ENCODE measurements around the gene FRMPD2. TPM values are rescaled to one million over a fixed set of nuclear protein-coding genes. Genes with fewer than 3 reads are reported as not detected.

The FRMPD2 gene, protein sequence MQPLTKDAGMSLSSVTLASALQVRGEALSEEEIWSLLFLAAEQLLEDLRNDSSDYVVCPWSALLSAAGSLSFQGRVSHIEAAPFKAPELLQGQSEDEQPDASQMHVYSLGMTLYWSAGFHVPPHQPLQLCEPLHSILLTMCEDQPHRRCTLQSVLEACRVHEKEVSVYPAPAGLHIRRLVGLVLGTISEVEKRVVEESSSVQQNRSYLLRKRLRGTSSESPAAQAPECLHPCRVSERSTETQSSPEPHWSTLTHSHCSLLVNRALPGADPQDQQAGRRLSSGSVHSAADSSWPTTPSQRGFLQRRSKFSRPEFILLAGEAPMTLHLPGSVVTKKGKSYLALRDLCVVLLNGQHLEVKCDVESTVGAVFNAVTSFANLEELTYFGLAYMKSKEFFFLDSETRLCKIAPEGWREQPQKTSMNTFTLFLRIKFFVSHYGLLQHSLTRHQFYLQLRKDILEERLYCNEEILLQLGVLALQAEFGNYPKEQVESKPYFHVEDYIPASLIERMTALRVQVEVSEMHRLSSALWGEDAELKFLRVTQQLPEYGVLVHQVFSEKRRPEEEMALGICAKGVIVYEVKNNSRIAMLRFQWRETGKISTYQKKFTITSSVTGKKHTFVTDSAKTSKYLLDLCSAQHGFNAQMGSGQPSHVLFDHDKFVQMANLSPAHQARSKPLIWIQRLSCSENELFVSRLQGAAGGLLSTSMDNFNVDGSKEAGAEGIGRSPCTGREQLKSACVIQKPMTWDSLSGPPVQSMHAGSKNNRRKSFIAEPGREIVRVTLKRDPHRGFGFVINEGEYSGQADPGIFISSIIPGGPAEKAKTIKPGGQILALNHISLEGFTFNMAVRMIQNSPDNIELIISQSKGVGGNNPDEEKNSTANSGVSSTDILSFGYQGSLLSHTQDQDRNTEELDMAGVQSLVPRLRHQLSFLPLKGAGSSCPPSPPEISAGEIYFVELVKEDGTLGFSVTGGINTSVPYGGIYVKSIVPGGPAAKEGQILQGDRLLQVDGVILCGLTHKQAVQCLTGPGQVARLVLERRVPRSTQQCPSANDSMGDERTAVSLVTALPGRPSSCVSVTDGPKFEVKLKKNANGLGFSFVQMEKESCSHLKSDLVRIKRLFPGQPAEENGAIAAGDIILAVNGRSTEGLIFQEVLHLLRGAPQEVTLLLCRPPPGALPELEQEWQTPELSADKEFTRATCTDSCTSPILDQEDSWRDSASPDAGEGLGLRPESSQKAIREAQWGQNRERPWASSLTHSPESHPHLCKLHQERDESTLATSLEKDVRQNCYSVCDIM (N-terminal part only)
- total RNA-seq (ENCODE audit: unreplicated experiment) = 1.6 TPM
- long read RNA-seq, partial matches to known transcripts = 1 of 1 reads
- long read RNA-seq, other reads (novel, unspliced or antisense) = 0 of 1 reads

DNA sequence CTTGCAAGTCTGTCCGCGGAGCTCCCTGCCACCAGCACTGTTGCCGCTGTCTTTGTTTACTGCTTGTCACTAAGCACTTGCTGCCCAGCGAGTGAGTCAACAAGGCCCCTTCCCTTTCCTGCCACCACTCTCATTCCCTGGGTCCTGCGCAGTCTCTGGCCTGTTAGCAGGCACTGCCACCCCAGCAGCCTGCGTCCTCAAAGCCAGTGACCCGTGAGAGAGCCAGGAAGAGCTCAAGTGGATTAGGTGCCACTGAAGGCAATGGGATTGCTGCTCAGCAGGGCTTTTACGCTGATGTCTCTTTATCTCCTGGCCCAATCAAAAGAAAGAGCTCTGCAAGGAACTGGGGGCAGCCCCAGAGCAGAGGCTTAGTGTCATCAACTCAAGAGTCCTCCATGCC lies at the start of gene FRMPD2:
FRMPD2 (minus strand) TSS at position 61 of the 400 bp plus-strand sequence. CDS start 129 bp downstream, outside the sequence.
- TF ChIP-seq, protein P1, sequence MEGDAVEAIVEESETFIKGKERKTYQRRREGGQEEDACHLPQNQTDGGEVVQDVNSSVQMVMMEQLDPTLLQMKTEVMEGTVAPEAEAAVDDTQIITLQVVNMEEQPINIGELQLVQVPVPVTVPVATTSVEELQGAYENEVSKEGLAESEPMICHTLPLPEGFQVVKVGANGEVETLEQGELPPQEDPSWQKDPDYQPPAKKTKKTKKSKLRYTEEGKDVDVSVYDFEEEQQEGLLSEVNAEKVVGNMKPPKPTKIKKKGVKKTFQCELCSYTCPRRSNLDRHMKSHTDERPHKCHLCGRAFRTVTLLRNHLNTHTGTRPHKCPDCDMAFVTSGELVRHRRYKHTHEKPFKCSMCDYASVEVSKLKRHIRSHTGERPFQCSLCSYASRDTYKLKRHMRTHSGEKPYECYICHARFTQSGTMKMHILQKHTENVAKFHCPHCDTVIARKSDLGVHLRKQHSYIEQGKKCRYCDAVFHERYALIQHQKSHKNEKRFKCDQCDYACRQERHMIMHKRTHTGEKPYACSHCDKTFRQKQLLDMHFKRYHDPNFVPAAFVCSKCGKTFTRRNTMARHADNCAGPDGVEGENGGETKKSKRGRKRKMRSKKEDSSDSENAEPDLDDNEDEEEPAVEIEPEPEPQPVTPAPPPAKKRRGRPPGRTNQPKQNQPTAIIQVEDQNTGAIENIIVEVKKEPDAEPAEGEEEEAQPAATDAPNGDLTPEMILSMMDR (IDR thresholded peaks at IDR 0.05; ENCODE audit: partially characterized antibody, unreplicated experiment) = no peak
- no peak within 1 kb of the TSS for H3K27ac Mint-ChIP-seq (ENCODE audit: unreplicated experiment)

DNA sequence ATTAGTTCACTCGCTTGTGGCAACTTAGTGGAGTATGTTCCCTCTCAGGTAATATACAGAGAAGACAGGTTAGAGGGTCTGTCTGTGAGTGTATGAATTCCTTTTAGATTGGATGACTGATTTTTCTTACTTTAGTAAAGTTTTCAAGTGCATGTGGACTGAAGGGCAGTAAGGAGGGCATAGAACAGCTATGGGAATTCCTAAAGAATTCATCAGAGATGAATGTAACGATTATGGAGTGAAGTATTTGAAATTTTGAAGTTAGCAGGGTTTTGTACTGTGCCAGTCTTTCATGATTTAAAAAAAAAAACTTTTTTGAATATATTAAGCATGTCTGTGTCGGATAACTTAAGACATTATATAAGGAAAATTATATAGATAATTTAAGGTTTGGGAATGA lies 47.5 kb upstream of the FRMPD2 start:
- Mint-ChIP-seq H3K27me3 (ENCODE audit: unreplicated experiment) (no peaks in the 10 kb centered on the region), H3K9me3 (ENCODE audit: unreplicated experiment) (peaks cover 2% of the 10 kb centered on the region), H3K4me1 (ENCODE audit: low read depth, unreplicated experiment) (peaks cover 7% of the 10 kb centered on the region), H3K4me3 (ENCODE audit: unreplicated experiment) (no peak overlapping the region), H3K27ac (ENCODE audit: unreplicated experiment) (no peak overlapping the region), H3K36me3 (ENCODE audit: unreplicated experiment) (no peaks in the 10 kb centered on the region)
- DNase-seq = no peak
- TF ChIP-seq, protein P1 (IDR thresholded peaks at IDR 0.05; ENCODE audit: partially characterized antibody, unreplicated experiment) = no peak

More for the DNA sequence above, at the start of gene FRMPD2:
- no peak within 1 kb of the TSS for H3K4me3 Mint-ChIP-seq (ENCODE audit: unreplicated experiment)
- DNase-seq = no peak
- H3K9me3 Mint-ChIP-seq (ENCODE audit: unreplicated experiment) = no peaks in the 10 kb centered on the region
- H3K36me3 Mint-ChIP-seq (ENCODE audit: unreplicated experiment) = peaks cover 4% of the 10 kb centered on the region
- H3K4me1 Mint-ChIP-seq (ENCODE audit: low read depth, unreplicated experiment) = peaks cover 8% of the 10 kb centered on the region
- H3K27me3 Mint-ChIP-seq (ENCODE audit: unreplicated experiment) = peaks cover 2% of the 10 kb centered on the region

DNA sequence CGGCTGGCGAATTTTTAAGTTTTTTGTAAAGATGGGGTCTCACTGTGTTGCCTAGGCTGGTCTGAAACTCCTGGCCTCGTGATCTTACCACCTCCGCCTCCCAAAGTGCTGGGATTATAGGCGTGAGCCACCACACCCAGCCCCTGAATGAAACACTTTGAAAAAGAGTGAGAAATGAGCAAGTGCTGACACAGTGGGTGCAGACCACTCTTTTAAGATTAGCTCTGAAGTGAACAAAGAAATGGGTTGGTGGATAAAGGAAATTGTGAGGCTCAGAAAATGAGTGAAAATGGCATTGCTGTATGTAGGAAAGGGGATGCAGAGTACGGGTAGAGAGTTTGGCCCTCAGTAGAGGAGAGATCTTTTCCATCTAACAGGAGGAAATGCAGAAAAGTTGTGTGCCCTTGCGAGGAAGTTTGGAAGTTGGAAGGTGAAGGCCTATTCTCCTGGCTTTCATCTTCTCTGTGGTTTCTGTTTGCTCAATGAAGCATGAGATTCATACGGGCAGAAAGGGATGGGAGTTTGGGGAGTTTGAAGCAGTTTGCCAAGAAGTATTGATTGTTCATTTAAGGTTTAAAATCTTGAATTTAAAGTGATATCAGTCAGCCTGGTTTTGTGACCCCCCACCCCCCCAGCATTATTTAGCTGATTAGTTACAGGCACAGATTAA lies 43.0 kb upstream of the FRMPD2 start:
- Mint-ChIP-seq H3K27me3 (ENCODE audit: unreplicated experiment) (peaks cover 2% of the 10 kb centered on the region), H3K9me3 (ENCODE audit: unreplicated experiment) (peaks cover 4% of the 10 kb centered on the region), H3K4me1 (ENCODE audit: low read depth, unreplicated experiment) (peaks cover 13% of the 10 kb centered on the region), H3K4me3 (ENCODE audit: unreplicated experiment) (no peak overlapping the region), H3K36me3 (ENCODE audit: unreplicated experiment) (no peaks in the 10 kb centered on the region), H3K27ac (ENCODE audit: unreplicated experiment) (no peak overlapping the region)
- DNase-seq = no peak
- TF ChIP-seq, protein P1 (IDR thresholded peaks at IDR 0.05; ENCODE audit: partially characterized antibody, unreplicated experiment) = no peak

DNA sequence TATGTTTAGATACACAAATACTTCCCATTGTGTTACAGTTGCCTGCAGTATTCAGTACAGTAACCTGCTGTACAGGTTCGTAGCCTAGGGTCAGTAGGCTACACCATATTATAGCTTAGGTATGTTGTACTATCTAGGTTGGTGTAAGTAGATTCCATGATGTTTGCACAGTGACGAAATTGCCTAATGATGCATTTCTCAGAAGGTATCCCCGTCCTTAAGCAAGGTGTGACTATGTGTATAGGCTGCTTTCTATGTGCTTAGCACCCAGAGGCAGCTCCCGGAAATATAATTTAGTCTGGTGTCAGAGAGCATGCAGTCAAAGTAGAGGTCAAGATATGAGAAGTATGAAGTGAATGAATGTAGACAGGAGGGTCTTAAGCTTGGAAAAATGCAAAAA lies 41.7 kb upstream of the FRMPD2 start:
- TF ChIP-seq, protein P1 (IDR thresholded peaks at IDR 0.05; ENCODE audit: partially characterized antibody, unreplicated experiment) = no peak
- no peaks in the 10 kb centered on the region for H3K36me3 Mint-ChIP-seq (ENCODE audit: unreplicated experiment)
- no peak for DNase-seq
- no peak overlapping the region for H3K4me3 Mint-ChIP-seq (ENCODE audit: unreplicated experiment)
- H3K27me3 Mint-ChIP-seq (ENCODE audit: unreplicated experiment) = peaks cover 2% of the 10 kb centered on the region
- H3K27ac Mint-ChIP-seq (ENCODE audit: unreplicated experiment) = no peak overlapping the region
- peaks cover 12% of the 10 kb centered on the region for H3K4me1 Mint-ChIP-seq (ENCODE audit: low read depth, unreplicated experiment)
- peaks cover 1% of the 10 kb centered on the region for H3K9me3 Mint-ChIP-seq (ENCODE audit: unreplicated experiment)

Measured in glutamatergic neuron (in vitro differentiated cells).